Tibial nerve (tissue), 3 donors: ENCODE data around the gene RTP1.

ENCODE experiments used
- CTCF ChIP-seq, 5 experiments: fragments of 200-600 bp in 3 of 5; fragments of 450-650 bp in 2 of 5; sonication (generic) in 3 of 5; IDR thresholded peaks; one replicate each; pipeline ENCODE4 v1.5.1; 2016 to 2019; ENCODE audit warnings: antibody characterized with exemption in 5 of 5, mild to moderate bottlenecking in 3 of 5, moderate library complexity in 2 of 5
- POLR2A ChIP-seq, 2 donors: fragments of 450-650 bp; IDR thresholded peaks; one replicate each; pipeline ENCODE4 v1.6.1; 2017; ENCODE audit warnings: antibody characterized with exemption in 2 of 2, mild to moderate bottlenecking in 2 of 2, moderate library complexity in 2 of 2

- no peak for TF ChIP-seq CTCF (IDR thresholded peaks at IDR 0.05)
- no peak for TF ChIP-seq POLR2A (IDR thresholded peaks at IDR 0.05)
These were observed 41.0 kb downstream of the RTP1 start for GRCh38 chr3:187238239-187238638.
